ENCODE measurements around the gene ERG.

- TF ChIP-seq REST (IDR thresholded peaks at IDR 0.05; ENCODE audit: low read depth, low read length) = no peak
- no peak for TF ChIP-seq POLR2AphosphoS5 (IDR thresholded peaks at IDR 0.05; ENCODE audit: low read depth, low read length)
- TF ChIP-seq CTCF (IDR thresholded peaks at IDR 0.05) = no peak
- TF ChIP-seq YY1 (IDR thresholded peaks at IDR 0.05; ENCODE audit: low read depth) = no peak
- no peak for TF ChIP-seq PBX3 (IDR thresholded peaks at IDR 0.05)
Observed at GRCh38 chr21:38343691-38344090, 154.6 kb downstream of the ERG start.
